GM18507 (cell line): ENCODE data around the gene GARRE1.
"Not testable (repeated sequence)": the region's sequence is repeated elsewhere in the genome, so short reads cannot be mapped to it uniquely, and the experiment has no call there.

ENCODE experiments used
- DNase-seq: peaks from one replicate; pipeline ENCODE4 v3.0.0; 2011; ENCODE audit warnings: low read depth; ENCODE audit not compliant: insufficient read length; ENCODE audit errors: extremely low spot score
- FAIRE-seq: peaks from 2 replicates; lab custom pipeline; 2011; peaks lifted over from hg19 to GRCh38; lab: Jason Lieb, UNC

GARRE1 gene

DNA sequence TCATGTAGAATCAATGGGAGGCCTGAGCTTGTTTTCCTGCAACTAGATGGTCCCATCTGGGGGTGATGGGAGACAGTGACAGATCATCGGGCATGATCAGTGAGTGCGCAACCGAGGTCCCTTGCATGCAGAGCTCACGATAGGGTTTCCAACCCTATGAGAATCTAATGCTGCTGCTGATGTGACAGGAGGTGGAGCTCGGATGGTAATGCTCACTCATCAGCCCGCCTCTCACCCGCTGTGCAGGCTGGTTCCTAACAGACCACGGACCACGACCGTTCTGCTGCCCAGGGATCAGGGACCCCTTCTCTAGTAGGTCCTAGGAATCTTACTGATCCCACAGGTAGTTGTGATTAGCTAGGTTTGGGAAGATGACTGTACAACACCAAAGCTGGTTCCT, 23.5 kb upstream of the GARRE1 start:
- no peak for FAIRE-seq
- no peak for DNase-seq

DNA sequence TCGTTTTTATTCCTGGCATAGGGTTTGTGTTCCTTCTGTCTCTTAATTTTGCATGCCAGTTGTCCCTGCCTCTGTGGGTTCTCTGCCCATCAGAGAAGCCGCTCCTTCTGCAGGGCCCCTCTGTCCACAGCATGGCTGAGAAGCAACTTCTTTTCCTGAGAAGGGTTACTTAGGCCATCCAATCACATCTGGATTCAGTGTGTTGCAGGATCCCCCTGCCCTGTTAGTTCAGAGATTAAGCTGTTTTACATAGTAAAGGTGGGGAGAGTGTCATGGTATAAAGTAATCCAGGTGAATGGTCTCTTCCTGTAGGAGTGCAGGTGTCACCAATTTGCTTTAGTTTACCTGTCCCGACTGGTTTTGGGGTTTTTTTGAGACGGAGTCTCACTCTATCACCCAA, 22.9 kb upstream of the GARRE1 start:
- no peak for FAIRE-seq
- DNase-seq = no peak

DNA sequence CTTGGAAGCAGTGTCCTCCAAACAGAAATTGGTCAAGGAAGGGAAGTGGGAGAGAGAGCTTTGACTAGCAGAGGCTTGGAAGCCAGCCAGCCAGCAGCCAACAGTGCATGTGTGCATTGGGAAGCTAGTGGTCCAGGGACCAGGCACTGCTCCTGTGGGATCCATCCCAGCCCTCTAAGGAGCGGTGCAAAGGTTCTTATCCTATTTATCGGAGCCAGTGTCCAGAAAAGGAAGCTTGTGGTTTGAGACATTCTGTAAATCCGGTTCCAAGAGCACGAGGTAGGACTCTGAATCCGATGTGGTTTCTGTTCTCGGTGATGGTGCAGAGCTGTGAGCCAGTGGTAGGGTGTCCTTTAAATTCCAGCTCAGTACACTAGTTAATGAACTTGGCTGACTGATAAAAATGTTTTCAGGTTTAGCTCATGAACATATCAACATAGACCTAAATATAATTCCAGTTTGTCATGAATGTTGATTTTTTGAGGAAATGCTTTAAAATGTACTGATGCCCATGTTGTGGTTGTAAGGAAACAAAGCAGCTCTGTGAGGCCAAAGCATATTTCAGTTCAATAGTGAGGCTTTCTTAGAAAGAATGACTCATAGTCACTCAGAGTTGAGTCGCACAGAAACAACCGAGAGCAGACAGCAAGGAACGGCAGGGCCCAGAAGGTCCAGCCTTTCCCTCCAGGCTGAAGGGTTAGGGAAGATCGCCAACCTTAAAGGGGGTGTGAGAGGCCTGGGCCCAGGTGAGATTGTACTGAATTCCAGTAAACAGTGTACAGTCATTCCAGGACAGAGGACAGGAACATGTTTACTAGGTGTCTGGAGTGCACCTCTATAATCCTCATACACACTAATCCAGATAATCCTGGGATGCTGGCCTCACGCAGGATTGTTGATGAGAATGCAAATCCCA, 21.5 kb upstream of the GARRE1 start:
- DNase-seq = no peak
- no peak for FAIRE-seq

- DNase-seq = no peak
- FAIRE-seq = no peak
Observed at GRCh38 chr19:34235425-34235940, 18.9 kb upstream of the GARRE1 start.

DNA sequence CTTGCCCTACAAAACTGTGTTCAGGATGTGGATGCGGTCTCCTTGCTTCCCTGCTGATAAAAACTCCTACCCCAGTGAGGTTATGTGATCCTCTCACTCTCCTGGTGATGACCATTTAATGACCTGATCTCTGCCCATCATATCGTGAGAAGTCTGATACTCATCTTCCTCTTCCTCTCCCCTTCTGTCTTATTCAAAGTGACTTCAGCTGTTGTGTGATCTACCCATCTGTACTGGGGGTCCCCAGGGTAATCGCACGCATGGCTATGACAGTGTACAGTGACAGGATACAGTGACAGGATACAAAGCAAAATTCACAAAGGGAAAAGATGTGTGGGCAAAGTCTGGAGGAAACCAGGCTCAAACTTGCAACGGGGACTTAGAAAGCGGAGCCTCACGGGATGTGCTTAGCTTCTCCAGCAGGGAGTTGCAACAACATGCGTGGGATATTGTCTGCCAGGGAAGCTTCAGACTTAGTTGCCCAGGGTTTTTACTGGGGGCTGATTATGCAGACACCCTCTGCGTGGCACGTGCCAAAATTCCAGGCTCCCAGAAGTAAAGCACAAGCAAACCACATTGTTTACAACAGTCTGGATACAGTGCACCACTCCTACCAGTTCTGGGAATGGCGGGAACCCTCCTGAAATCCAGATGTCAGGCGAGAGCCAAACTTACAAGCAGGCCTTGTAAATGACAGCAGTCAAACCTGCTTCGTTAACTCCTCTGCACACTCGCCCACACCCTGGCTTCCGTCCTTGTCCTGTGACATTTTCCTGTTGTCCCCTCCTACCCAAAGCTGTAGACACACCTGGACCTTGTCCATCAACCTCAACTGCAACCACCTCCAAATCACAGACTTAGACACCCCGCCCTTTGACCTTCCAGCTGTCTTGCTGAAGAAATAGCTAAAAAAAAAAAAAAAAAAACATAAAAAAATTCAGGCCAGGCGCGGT, 18.0 kb upstream of the GARRE1 start:
- no peak for FAIRE-seq
- DNase-seq = no peak

DNA sequence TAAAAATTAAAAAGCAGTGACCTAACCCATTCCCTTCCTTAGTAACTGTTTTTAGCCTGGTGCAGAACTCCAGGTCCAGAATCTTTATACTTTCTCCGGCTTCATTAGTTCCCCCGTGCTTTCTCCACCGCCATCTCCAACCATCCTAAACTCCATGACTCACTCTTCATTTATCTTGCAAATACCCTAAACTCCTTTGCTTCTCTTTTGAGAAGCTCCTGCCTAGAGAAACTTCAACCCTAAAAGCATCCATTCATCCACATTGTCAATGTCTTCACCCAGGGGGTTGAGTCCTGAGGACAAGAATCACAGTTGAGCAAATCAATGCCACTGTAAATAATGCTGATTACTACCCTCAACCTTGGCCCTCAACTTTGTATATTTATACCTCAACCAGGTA, 17.1 kb upstream of the GARRE1 start:
- DNase-seq (no peak), FAIRE-seq (no peak)

GRCh38 chr19:34237939-34238338, 16.4 kb upstream of the GARRE1 start:
- no peak for DNase-seq
- FAIRE-seq = no peak

- DNase-seq (no peak), FAIRE-seq (peak; percentile 63)
Observed at GRCh38 chr19:34241513-34242337, 12.6 kb upstream of the GARRE1 start.

DNA sequence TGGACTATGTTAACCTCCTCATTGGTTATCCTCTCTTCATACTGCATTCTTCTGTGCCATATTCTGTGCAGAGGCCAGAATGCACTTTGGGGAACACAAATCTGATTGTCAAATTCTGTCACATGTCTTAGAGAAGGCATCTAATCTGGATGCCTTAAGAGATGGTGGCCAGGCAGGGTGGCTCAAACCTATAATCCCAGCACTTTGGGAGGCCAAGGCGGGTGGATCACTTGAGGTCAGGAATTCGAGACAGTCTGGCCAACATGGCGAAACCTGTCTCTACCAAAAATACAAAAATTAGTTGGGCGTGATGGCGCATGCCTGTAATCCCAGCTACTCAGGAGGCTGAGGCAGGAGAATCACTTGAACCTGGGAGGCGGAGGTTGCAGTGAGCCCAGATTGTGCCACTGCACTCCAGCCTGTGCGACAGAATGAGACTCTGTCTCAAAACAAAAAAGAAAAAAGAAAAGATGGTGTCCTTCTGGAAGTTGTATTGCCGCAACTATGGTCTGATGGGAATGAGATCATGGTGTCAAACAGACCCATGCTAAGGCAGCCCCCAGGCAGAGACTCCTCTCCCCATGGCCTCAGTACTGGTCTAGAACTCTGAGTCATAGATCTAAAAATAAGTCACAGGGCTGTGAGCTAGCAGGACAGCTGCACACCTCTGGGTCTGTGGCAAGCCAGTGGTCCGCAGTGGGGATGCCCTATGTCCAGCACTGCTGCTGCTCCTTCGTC, 11.0 kb upstream of the GARRE1 start:
- not testable (repeated sequence) for DNase-seq, FAIRE-seq

GRCh38 chr19:34243876-34244578, 10.3 kb upstream of the GARRE1 start:
- FAIRE-seq (no peak), DNase-seq (no peak)

DNA sequence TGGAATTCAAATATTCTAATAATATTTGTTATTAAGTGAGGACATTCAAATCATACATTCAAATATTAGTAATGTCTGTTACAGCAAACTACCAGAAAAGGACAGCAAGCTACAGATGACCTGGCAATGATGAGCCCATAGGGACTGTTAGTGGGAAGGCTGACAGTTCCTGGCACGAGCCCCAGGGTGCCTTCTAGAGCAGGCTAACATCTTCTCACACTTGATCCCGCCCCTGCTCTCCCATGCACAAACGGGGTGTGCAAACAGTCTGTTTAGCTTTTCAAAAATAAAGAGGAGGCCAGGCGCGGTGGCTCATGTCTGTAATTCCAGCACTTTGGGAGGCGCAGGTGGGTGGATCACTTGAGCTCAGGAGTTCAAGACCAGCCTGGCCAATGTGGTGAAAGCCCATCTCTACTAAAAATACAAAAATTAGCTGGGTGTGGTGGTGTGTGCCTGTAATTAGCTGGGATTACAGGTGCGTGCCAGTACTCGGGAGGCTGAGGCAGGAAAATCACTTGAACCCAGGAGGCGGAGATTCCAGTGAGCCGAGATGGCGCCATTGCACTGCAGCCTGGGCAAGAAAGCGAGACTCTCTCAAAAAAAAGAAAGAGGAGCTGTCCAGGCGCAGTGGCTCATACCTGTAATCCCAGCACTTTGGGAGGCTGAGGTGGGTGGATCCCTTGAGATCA, 9.6 kb upstream of the GARRE1 start:
- DNase-seq (no peak), FAIRE-seq (no peak)

DNA sequence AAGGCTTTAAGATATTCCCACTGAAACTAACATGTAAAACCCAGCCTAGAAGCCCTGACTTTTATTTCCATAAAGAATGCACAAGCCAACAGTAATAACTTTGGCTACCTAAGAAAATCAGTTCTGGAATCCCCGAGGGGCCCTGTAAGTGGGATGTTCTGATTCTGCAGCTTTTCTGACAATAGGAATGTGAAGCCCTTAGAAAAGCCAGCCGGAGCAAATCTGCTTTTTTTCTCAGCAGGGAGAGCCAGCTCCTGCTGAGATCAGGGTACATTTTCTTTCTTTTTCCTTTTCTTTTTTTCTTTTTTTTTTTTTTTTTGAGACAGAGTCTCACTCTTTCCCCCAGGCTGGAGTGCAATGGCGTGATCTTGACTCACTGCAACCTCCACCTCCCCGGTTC, 8.0 kb upstream of the GARRE1 start:
- FAIRE-seq (no peak), DNase-seq (no peak)

- FAIRE-seq (no peak), DNase-seq (no peak)
Observed at GRCh38 chr19:34248941-34249340, 5.4 kb upstream of the GARRE1 start.

DNA sequence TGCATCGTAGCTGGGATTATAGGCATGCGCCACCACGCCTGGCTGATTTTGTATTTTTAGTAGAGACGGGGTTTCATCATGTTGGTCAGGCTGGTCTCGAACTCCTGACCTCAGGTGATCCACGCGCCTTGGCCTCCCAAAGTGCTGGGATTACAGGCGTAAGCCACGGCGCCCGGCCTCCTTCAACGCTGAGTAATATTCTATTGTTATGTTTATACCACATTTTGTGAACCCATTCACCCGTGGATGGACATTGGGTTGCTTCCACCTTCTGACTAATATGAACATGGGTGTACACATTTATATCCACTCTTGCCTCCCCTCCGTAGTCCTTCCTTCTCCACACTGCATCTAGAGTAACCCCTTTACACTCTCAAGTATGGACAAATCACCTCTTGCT, 1.2 kb upstream of the GARRE1 start:
- DNase-seq, FAIRE-seq: not testable (repeated sequence)

DNA sequence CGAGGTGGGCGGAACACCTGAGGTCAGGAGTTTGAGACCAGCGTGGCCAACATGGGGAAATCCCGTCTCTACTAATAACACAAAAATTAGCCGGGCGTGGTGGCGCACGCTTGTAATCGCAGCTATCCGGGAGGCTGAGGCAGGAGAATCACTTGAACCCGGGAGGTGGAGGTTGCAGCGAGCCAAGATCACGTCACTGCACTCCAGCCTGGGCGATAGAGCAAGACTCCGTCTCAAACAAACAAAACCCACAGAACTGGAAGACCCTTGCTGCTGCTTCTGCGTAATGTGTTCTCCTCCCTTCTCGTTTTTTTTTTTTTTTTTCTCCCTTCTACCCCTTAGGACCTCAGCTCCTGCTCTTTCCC, 691 bp upstream of the GARRE1 start:
- FAIRE-seq = peak; percentile 56

DNA sequence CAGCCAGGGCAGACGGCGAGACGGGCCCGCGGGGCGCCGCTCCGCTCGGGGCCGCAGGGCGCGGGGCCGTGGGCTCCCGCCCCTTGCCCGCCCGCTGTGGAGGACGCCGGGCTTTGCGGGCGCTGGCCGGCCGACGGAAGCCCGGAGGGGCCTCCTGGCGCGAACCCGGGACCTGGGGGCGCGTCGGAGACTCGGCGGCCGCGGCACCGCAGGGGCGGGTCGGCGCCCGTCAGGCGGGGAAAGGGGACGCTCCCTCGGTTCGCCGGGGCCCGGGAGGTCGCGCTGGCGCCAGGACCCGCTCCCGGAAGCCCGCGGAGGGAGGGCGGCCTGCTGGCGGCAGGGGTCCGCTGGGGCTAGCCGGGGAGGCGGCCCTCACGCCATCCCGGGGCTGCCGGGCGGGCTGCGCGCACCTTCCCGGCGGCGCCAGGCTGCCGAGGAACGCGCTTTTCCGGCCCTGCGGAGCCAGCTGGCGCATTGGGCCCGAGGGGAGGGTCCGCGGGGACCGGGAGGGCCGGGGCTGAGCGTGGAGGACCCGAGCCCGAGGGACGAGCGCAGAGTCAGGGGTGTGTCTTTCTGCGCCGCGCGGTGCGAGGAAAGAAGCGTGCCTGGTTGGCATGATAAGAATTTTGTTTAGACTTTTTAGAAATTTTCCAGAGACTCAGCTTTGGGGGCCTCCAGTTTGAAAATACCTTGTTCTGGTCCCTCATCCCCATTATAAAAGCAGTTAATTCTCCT, 511 bp downstream of the GARRE1 start:
- FAIRE-seq = no peak

More for the DNA sequence above, 691 bp upstream of the GARRE1 start:
- not testable (repeated sequence) for DNase-seq

DNA sequence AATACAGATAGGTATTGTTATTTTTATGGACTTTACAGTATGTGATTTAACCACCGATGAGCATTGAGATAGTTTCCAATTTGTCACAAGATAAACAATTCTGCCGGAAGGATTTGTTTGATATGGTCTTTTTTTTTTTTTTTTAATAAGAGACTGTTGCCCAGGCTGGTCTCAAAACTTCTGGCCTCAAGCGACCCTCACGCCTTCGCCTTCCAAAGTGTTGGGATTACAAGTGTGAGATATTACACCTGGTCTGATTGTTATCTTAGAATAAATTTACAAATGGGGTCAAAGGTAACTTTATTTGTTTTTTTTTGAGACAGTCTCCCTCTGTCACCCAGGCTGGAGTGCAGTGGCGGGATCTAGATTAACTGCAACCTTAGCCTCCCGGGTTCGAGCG, 1.2 kb downstream of the GARRE1 start:
- FAIRE-seq (no peak), DNase-seq (no peak)

More for the DNA sequence above, 511 bp downstream of the GARRE1 start:
- DNase-seq = no peak
